Measurements from ENCODE around the gene PDLIM1.

PDLIM1 gene

GRCh38 chr10:95250856-95251255 lies 39.9 kb downstream of the PDLIM1 start:
- Histone ChIP-seq H3K9ac (ENCODE audit: low read depth, low read length, poor library complexity, severe bottlenecking) (no peak overlapping the region), H3K36me3 (ENCODE audit: insufficient read depth, low read length) (no peaks in the 10 kb centered on the region)
- no peak for TF ChIP-seq EZH2phosphoT487 (IDR thresholded peaks at IDR 0.05; ENCODE audit: borderline replicate concordance)
- TF ChIP-seq CTCF (conservative IDR thresholded peaks at IDR 0.05; ENCODE audit: low read length) = no peak

GRCh38 chr10:95249467-95249866 lies 41.3 kb downstream of the PDLIM1 start:
- TF ChIP-seq CTCF (conservative IDR thresholded peaks at IDR 0.05; ENCODE audit: low read length) (no peak), EZH2phosphoT487 (IDR thresholded peaks at IDR 0.05; ENCODE audit: borderline replicate concordance) (no peak)
- Histone ChIP-seq H3K79me2 (ENCODE audit: insufficient read depth, low read length) (no peaks in the 10 kb centered on the region), H3K4me2 (ENCODE audit: low read depth, low read length, poor library complexity, severe bottlenecking) (no peak overlapping the region), H2AFZ (ENCODE audit: low read length) (peak overlapping the region; percentile 29; the same call in 1 of the 2 replicates), H3K27me3 (ENCODE audit: insufficient read depth, low read length, poor library complexity, severe bottlenecking) (no peaks in the 10 kb centered on the region), H3K4me3 (ENCODE audit: low read length, poor library complexity, severe bottlenecking) (no peak overlapping the region), H3F3A (ENCODE audit: low read depth) (no peaks in the 10 kb centered on the region), H3K36me3 (ENCODE audit: insufficient read depth, low read length) (no peaks in the 10 kb centered on the region), H3K9ac (ENCODE audit: low read depth, low read length, poor library complexity, severe bottlenecking) (peak overlapping the region; percentile 67), H4K20me1 (ENCODE audit: insufficient read depth, low read length, poor library complexity, severe bottlenecking) (no peaks in the 10 kb centered on the region), H3K9me3 (ENCODE audit: insufficient read depth, low read depth, low read length) (no peaks in the 10 kb centered on the region), H3K9me2 (replicated peaks; ENCODE audit: low read depth, low read length) (no peaks in the 10 kb centered on the region), H3K4me1 (ENCODE audit: insufficient read depth, low read length, poor library complexity, severe bottlenecking) (peaks cover 49% of the 10 kb centered on the region)

More at GRCh38 chr10:95250856-95251255, 39.9 kb downstream of the PDLIM1 start:
- no peaks in the 10 kb centered on the region for H3F3A ChIP-seq (ENCODE audit: low read depth)
- peaks cover 60% of the 10 kb centered on the region for H3K4me1 ChIP-seq (ENCODE audit: insufficient read depth, low read length, poor library complexity, severe bottlenecking)
- H3K4me2 ChIP-seq (ENCODE audit: low read depth, low read length, poor library complexity, severe bottlenecking) = no peak overlapping the region
- H3K79me2 ChIP-seq (ENCODE audit: insufficient read depth, low read length) = no peaks in the 10 kb centered on the region
- H3K9me3 ChIP-seq (ENCODE audit: insufficient read depth, low read depth, low read length) = no peaks in the 10 kb centered on the region
- H3K9me2 ChIP-seq (replicated peaks; ENCODE audit: low read depth, low read length) = no peaks in the 10 kb centered on the region
- H2AFZ ChIP-seq (ENCODE audit: low read length) = no peak overlapping the region
- no peaks in the 10 kb centered on the region for H3K27me3 ChIP-seq (ENCODE audit: insufficient read depth, low read length, poor library complexity, severe bottlenecking)
- no peak overlapping the region for H3K4me3 ChIP-seq (ENCODE audit: low read length, poor library complexity, severe bottlenecking)
- H4K20me1 ChIP-seq (ENCODE audit: insufficient read depth, low read length, poor library complexity, severe bottlenecking) = no peaks in the 10 kb centered on the region

GRCh38 chr10:95248989-95249388 lies 41.8 kb downstream of the PDLIM1 start:
- H3K9me3 ChIP-seq (ENCODE audit: insufficient read depth, low read depth, low read length) = no peaks in the 10 kb centered on the region
- H3F3A ChIP-seq (ENCODE audit: low read depth) = no peaks in the 10 kb centered on the region
- no peaks in the 10 kb centered on the region for H3K36me3 ChIP-seq (ENCODE audit: insufficient read depth, low read length)
- 0 out of 2 replicates have a peak overlapping the region, but pooled peaks have one; percentile 29 for H2AFZ ChIP-seq (ENCODE audit: low read length)
- peak overlapping the region; percentile 67 for H3K9ac ChIP-seq (ENCODE audit: low read depth, low read length, poor library complexity, severe bottlenecking)
- H3K4me1 ChIP-seq (ENCODE audit: insufficient read depth, low read length, poor library complexity, severe bottlenecking) = peaks cover 45% of the 10 kb centered on the region
- H3K9me2 ChIP-seq (replicated peaks; ENCODE audit: low read depth, low read length) = no peaks in the 10 kb centered on the region
- TF ChIP-seq CTCF (conservative IDR thresholded peaks at IDR 0.05; ENCODE audit: low read length) (no peak), EZH2phosphoT487 (IDR thresholded peaks at IDR 0.05; ENCODE audit: borderline replicate concordance) (no peak)
- no peaks in the 10 kb centered on the region for H3K79me2 ChIP-seq (ENCODE audit: insufficient read depth, low read length)
- H3K27me3 ChIP-seq (ENCODE audit: insufficient read depth, low read length, poor library complexity, severe bottlenecking) = no peaks in the 10 kb centered on the region
- no peak overlapping the region for H3K4me2 ChIP-seq (ENCODE audit: low read depth, low read length, poor library complexity, severe bottlenecking)
- no peak overlapping the region for H3K4me3 ChIP-seq (ENCODE audit: low read length, poor library complexity, severe bottlenecking)
- H4K20me1 ChIP-seq (ENCODE audit: insufficient read depth, low read length, poor library complexity, severe bottlenecking) = no peaks in the 10 kb centered on the region
